ENCODE results near the gene EBI3. TPM values are rescaled to one million over a fixed set of nuclear protein-coding genes. Genes with fewer than 3 reads are reported as not detected.
"Not testable (repeated sequence)": the region's sequence is repeated elsewhere in the genome, so short reads cannot be mapped to it uniquely, and the experiment has no call there.

The EBI3 gene
- total RNA-seq, 6 donors from 2014 or later = 1.7 to 7.4 (median 2.5) TPM

- DNase-seq (no peak), ATAC-seq (ENCODE audit: low FRiP score in 2 of 2) (no peak)
- Histone ChIP-seq H3K27ac (no peak overlapping the region), H3K4me1 (peaks cover 0 to 4% (median 3%) of the 10 kb centered on the region in 4 donors), H3K27me3 (peaks cover 0 to 12% (median under 1%) of the 10 kb centered on the region in 4 donors), H3K4me3 (no peak overlapping the region), H3K36me3 (no peaks in the 10 kb centered on the region), H3K9me3 (no peaks in the 10 kb centered on the region)
- WGBS, 2 donors = 44 to 48% methylated on average over 17 to 21 of the region's 21 CpGs
- TF ChIP-seq POLR2A (IDR thresholded peaks at IDR 0.05) (no peak), EP300 (IDR thresholded peaks at IDR 0.05) (no peak), CTCF (IDR thresholded peaks at IDR 0.05) (no peak), POLR2AphosphoS5 (IDR thresholded peaks at IDR 0.05) (no peak)
Observed at GRCh38 chr19:4234142-4234861, 5.0 kb downstream of the EBI3 start.

DNA sequence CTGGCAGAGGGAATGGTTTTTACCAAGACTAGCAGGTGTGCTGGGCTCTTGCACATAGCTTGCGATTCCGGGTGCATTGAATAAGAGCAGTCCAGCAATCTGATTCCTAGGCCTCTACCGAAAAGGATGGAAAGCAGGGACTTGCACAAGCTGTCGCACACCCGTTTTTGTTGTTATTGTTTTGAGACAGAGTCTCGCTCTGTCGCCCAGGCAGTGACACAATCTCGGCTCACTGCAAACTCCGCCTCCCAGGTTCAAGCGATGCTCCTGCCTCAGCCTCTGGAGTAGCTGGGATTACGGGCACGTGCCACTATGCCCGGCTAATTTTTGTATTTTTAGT, 5.5 kb downstream of the EBI3 start:
- H3K36me3 ChIP-seq = no peaks in the 10 kb centered on the region
- H3K27me3 ChIP-seq = peaks cover 0 to 7% (median 0%) of the 10 kb centered on the region in 4 donors
- no peak for ATAC-seq (ENCODE audit: low FRiP score in 2 of 2)
- no peak overlapping the region for H3K27ac ChIP-seq
- no peaks in the 10 kb centered on the region for H3K9me3 ChIP-seq
- no peak overlapping the region for H3K4me3 ChIP-seq
- no peak for DNase-seq
- WGBS, 2 donors = 72 to 84% methylated on average over 13 of the region's 13 CpGs
- H3K4me1 ChIP-seq = no peaks in the 10 kb centered on the region
- no peak for TF ChIP-seq POLR2A (IDR thresholded peaks at IDR 0.05)
- no peak for TF ChIP-seq EP300 (IDR thresholded peaks at IDR 0.05)
- TF ChIP-seq CTCF (IDR thresholded peaks at IDR 0.05) = no peak
- TF ChIP-seq POLR2AphosphoS5 (IDR thresholded peaks at IDR 0.05) = no peak

DNA sequence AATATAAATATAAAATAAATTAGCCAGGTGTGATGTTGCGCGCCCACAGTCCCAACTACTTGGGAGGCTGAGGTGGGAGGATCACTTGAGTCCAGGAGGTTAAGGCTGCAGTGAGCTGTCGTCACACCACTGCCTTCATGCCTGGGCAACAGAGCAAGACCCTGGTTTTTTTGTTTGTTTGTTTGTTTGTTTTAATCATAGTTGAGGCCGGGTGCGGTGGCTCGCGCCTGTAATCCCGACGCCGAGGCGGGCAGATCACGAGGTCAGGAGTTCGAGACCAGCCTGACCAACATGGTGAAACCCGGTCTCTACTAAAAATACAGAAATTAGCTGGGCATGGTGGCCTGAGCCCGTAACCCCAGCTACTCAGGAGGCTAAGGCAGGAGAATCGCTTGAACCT, 8.2 kb downstream of the EBI3 start:
- WGBS, 2 donors = 89 to 91% methylated on average over 16 of the region's 16 CpGs
- peaks cover 0 to 13% (median 8%) of the 10 kb centered on the region in 4 donors for H3K9me3 ChIP-seq
- H3K4me1 ChIP-seq; H3K36me3 ChIP-seq; ATAC-seq (ENCODE audit: low FRiP score in 2 of 2); H3K27ac ChIP-seq; H3K4me3 ChIP-seq; H3K27me3 ChIP-seq; DNase-seq: not testable (repeated sequence)

GRCh38 chr19:4238831-4239230, 9.5 kb downstream of the EBI3 start:
- peaks cover 0 to 13% (median 8%) of the 10 kb centered on the region in 4 donors for H3K9me3 ChIP-seq
- TF ChIP-seq POLR2A (IDR thresholded peaks at IDR 0.05) (no peak), CTCF (IDR thresholded peaks at IDR 0.05) (no peak), POLR2AphosphoS5 (IDR thresholded peaks at IDR 0.05) (no peak), EP300 (IDR thresholded peaks at IDR 0.05) (no peak)
- DNase-seq (no peak), ATAC-seq (ENCODE audit: low FRiP score in 2 of 2) (no peak)
- H3K27ac ChIP-seq = no peak overlapping the region
- WGBS, 2 donors = 87 to 97% methylated on average over 4 of the region's 4 CpGs
- H3K4me3 ChIP-seq = no peak overlapping the region
- no peaks in the 10 kb centered on the region for H3K27me3 ChIP-seq
- H3K36me3 ChIP-seq = no peaks in the 10 kb centered on the region
- no peaks in the 10 kb centered on the region for H3K4me1 ChIP-seq

DNA sequence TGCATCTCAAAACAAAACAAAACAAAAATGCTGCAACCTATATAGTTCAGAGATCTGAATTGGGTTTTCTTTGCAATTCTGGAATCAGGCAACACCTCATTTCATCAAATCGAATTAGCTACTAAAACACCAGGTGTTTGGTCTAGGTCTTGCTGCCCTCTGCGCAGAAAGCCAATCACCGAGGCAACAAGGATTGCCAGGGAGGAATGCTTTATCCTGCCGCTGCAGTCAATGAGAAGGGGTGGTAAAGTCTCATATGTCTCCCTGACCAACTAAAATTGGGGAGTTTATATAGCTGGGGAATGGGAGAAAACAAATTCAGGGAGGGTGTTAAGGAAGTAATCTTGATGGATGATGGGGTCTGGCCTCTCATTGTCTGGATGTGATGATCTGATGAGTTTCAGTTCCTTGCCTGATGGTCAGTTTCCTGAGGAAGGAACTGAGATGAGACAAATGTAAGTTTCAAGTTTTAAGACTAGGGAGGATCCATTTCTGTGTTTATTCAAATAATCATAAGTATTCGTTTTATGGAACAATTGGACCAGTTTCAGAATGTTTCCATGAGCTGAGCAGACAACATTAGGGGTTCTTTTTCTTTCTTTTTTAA, 12.6 kb downstream of the EBI3 start:
- ATAC-seq (ENCODE audit: low FRiP score in 2 of 2) (no peak), DNase-seq (no peak)
- H3K4me1 ChIP-seq = peaks cover 5 to 7% (median 6%) of the 10 kb centered on the region in 4 donors
- H3K27me3 ChIP-seq = no peaks in the 10 kb centered on the region
- no peak overlapping the region for H3K27ac ChIP-seq
- TF ChIP-seq POLR2AphosphoS5 (IDR thresholded peaks at IDR 0.05) = no peak
- TF ChIP-seq EP300 (IDR thresholded peaks at IDR 0.05) = no peak
- TF ChIP-seq POLR2A (IDR thresholded peaks at IDR 0.05) = no peak
- TF ChIP-seq CTCF (IDR thresholded peaks at IDR 0.05) = no peak
- WGBS, 2 donors = 70 to 73% methylated on average over 5 of the region's 5 CpGs
- H3K9me3 ChIP-seq = peaks cover 0 to 13% (median 9%) of the 10 kb centered on the region in 4 donors
- H3K4me3 ChIP-seq = no peak overlapping the region
- H3K36me3 ChIP-seq = no peaks in the 10 kb centered on the region

- 96 to 98% methylated on average over 6 of the region's 6 CpGs for WGBS, 2 donors
- H3K27ac ChIP-seq; H3K27me3 ChIP-seq; DNase-seq; H3K4me3 ChIP-seq; ATAC-seq (ENCODE audit: low FRiP score in 2 of 2): not testable (repeated sequence)
- H3K9me3 ChIP-seq = peaks cover 0 to 13% (median 9%) of the 10 kb centered on the region in 4 donors
- peaks cover 17 to 27% (median 23%) of the 10 kb centered on the region in 4 donors for H3K36me3 ChIP-seq
- peaks cover 12 to 18% (median 14%) of the 10 kb centered on the region in 4 donors for H3K4me1 ChIP-seq
Observed at GRCh38 chr19:4245938-4246337, 16.6 kb downstream of the EBI3 start.

Data from upper lobe of left lung (tissue), 6 donors.